Endothelial cell of umbilical vein (primary cell): ENCODE results near the gene PRKAG2. TPM values are rescaled to one million over a fixed set of nuclear protein-coding genes. Genes with fewer than 3 reads are reported as not detected.

Source experiments
- BruUV-seq: library from RNA; stranded (reverse); fragments of 400-500 nt; replicated peaks from 2 replicates; lab custom pipeline; 2021; lab: Mats Ljungman, UMichigan
- CTCF ChIA-PET: fragments of 300-600, 350-600 bp; sonication (Branson Sonifier 250); formaldehyde crosslinking; loops from one replicate; lab custom pipeline; 2021; ENCODE audit warnings: antibody characterized with exemption, inconsistent platforms; lab: Charles Lee
- POLR2A ChIA-PET: fragments of 300-600, 350-600 bp; sonication (Branson Sonifier 250); formaldehyde crosslinking; loops from one replicate; lab custom pipeline; 2021; ENCODE audit warnings: antibody characterized with exemption, inconsistent platforms; lab: Charles Lee
- DNase-seq: peaks from one replicate; pipeline ENCODE4 v3.0.0-alpha.2; 2011; ENCODE audit warnings: low read depth, low spot score
- FAIRE-seq: peaks from 2 replicates; lab custom pipeline; 2011; peaks lifted over from hg19 to GRCh38; lab: Jason Lieb, UNC
- H2AFZ ChIP-seq: 2 replicates; pipeline ENCODE4 v1.6.0; 2012; ENCODE audit warnings: low read depth, low read length, control low read depth, inconsistent platforms
- H3K27ac ChIP-seq: 2 replicates; pipeline ENCODE4 v1.5.1; 2011; ENCODE audit warnings: low read depth, mild to moderate bottlenecking, control low read depth, low read length, moderate library complexity; ENCODE audit not compliant: insufficient read depth
- H3K27me3 ChIP-seq, 2 experiments: 2 replicates each; pipeline versions ENCODE4 v1.6.0 to v1.6.1; 2011; ENCODE audit warnings: low read length in 2 of 2, mixed read lengths in 1 of 2; ENCODE audit not compliant: control insufficient read depth in 2 of 2, insufficient read depth in 2 of 2
- H3K36me3 ChIP-seq, 2 experiments: 2 replicates in 1 of 2; 3 replicates in 1 of 2; pipeline ENCODE4 v1.5.1; 2011; ENCODE audit warnings: low read length in 2 of 2, mild to moderate bottlenecking in 1 of 2, moderate library complexity in 1 of 2; ENCODE audit not compliant: control insufficient read depth in 2 of 2, insufficient read depth in 2 of 2; ENCODE audit errors: extremely low read depth in 1 of 2
- H3K4me1 ChIP-seq: 3 replicates; pipeline ENCODE4 v1.5.1; 2011; ENCODE audit warnings: mild to moderate bottlenecking, low read length; ENCODE audit not compliant: control insufficient read depth, insufficient read depth; ENCODE audit errors: extremely low read depth
- H3K4me2 ChIP-seq: 2 replicates; pipeline ENCODE4 v1.6.1; 2011; ENCODE audit warnings: low read length, control low read depth, mixed read lengths; ENCODE audit not compliant: insufficient read depth
- H3K4me3 ChIP-seq, 3 experiments: fragments of 200-600 bp in 1 of 3; sonication (generic), shearing (Covaris generic) in 1 of 3; replicated peaks in 1 of 3; 2 replicates each; pipeline ENCODE4 v1.5.1; 2011 to 2016; ENCODE audit warnings: control low read depth in 3 of 3, low read length in 3 of 3, mild to moderate bottlenecking in 2 of 3, inconsistent platforms in 1 of 3, low read depth in 1 of 3, moderate library complexity in 1 of 3; ENCODE audit not compliant: insufficient read depth in 1 of 3
- H3K79me2 ChIP-seq: 2 replicates; pipeline ENCODE4 v1.6.0; 2012; ENCODE audit warnings: low read length, inconsistent platforms; ENCODE audit not compliant: control insufficient read depth, insufficient read depth
- H3K9ac ChIP-seq: replicated peaks from 2 replicates; pipeline ENCODE3; 2011; ENCODE audit warnings: low read length, control low read depth; ENCODE audit not compliant: insufficient read depth; ENCODE audit errors: extremely low read depth
- H3K9me1 ChIP-seq: replicated peaks from 3 replicates; pipeline ENCODE4 v1.6.0; 2011; ENCODE audit warnings: mild to moderate bottlenecking, low read length; ENCODE audit not compliant: control insufficient read depth, insufficient read depth; ENCODE audit errors: extremely low read depth
- H3K9me3 ChIP-seq: replicated peaks from 2 replicates; pipeline ENCODE4 v1.5.1; 2012; ENCODE audit warnings: low read length, inconsistent platforms; ENCODE audit not compliant: control insufficient read depth, insufficient read depth
- H4K20me1 ChIP-seq: replicated peaks from 2 replicates; pipeline ENCODE3; 2011; ENCODE audit warnings: mild to moderate bottlenecking, low read length; ENCODE audit not compliant: control insufficient read depth, insufficient read depth; ENCODE audit errors: extremely low read depth
- CTCF ChIP-seq, 2 donors: IDR thresholded peaks; 1 replicate in 1 of 2; 2 replicates in 1 of 2; pipeline ENCODE4 v1.5.1; 2011; ENCODE audit warnings: low read length in 2 of 2, mild to moderate bottlenecking in 2 of 2, moderate library complexity in 2 of 2, control low read depth in 1 of 2, inconsistent platforms in 1 of 2, low read depth in 1 of 2; ENCODE audit not compliant: insufficient read depth in 1 of 2; ENCODE audit errors: extremely low read depth in 1 of 2
- EZH2 ChIP-seq: IDR thresholded peaks from 2 replicates; pipeline ENCODE4 v1.6.1; 2012; ENCODE audit warnings: borderline replicate concordance, low read depth, mild to moderate bottlenecking, moderate library complexity, low read length, inconsistent platforms; ENCODE audit not compliant: severe bottlenecking
- FOS ChIP-seq: IDR thresholded peaks from 2 replicates; pipeline ENCODE4 v1.6.1; 2011; ENCODE audit warnings: mild to moderate bottlenecking, low read length, moderate library complexity, borderline replicate concordance; ENCODE audit not compliant: insufficient read depth
- GATA2 ChIP-seq: IDR thresholded peaks from 2 replicates; pipeline ENCODE4 v1.7.0; 2011; ENCODE audit warnings: low read depth, mild to moderate bottlenecking, moderate library complexity, mixed read lengths, low read length; ENCODE audit not compliant: insufficient read length, insufficient read depth
- JUN ChIP-seq: IDR thresholded peaks from 2 replicates; pipeline ENCODE4 v1.6.1; 2011; ENCODE audit warnings: borderline replicate concordance, low read depth; ENCODE audit not compliant: insufficient read length, insufficient read depth
- MAX ChIP-seq: IDR thresholded peaks from 2 replicates; pipeline ENCODE4 v1.6.1; 2011; ENCODE audit not compliant: insufficient read depth, insufficient read length
- MYC ChIP-seq: IDR thresholded peaks from one replicate; pipeline ENCODE4 v1.6.1; 2011; ENCODE audit warnings: mild to moderate bottlenecking, low read depth, low read length
- POLR2A ChIP-seq: IDR thresholded peaks from 2 replicates; pipeline ENCODE4 v1.6.1; 2012; ENCODE audit warnings: low read depth, mild to moderate bottlenecking, control low read depth, low read length
- POLR2AphosphoS5 ChIP-seq: IDR thresholded peaks from 2 replicates; pipeline ENCODE4 v1.6.1; 2012; ENCODE audit warnings: low read depth, mild to moderate bottlenecking, control low read depth, low read length, moderate library complexity; ENCODE audit not compliant: insufficient read depth
- dilution Hi-C: fragments of 300-500 bp; cut with MboI; formaldehyde crosslinking; loops from one replicate; pipeline ENCODE4 v1.15.0; 2019; ENCODE audit warnings: low sequenced_read_pairs; ENCODE audit not compliant: extremely low pct_ligation_motif_present
- intact Hi-C: fragments of 100-400 bp; cut with micrococcal nuclease; formaldehyde crosslinking; loops from one replicate; pipeline ENCODE4 v1.10.0; 2022
- polyA plus RNA-seq, 4 experiments: library from polyadenylated mRNA; depleted of rRNA in 3 of 4; stranded (reverse) in 3 of 4; unstranded in 1 of 4; fragments of >200 nt; gene quantifications; 2 replicates each; pipeline versions ENCODE4 v1.2.1 to v1.2.3, GENCODE V29; 2011 to 2012; ENCODE audit warnings: missing spikeins in 1 of 4
- total RNA-seq: library from RNA; stranded (reverse); gene quantifications from 2 replicates; pipeline ENCODE4 v1.2.3, GENCODE V29; 2021

The PRKAG2 gene
- total and polyA plus RNA-seq, 2 donors (not counting 3 experiments of a cell fraction or from before 2014, with no cell fraction given): 19.3 to 51.5 TPM

GRCh38 chr7:151730591-151730990 is 146.3 kb downstream of the PRKAG2 start:
- dilution Hi-C loops: no loop called here
- Histone ChIP-seq H2AFZ (no peak overlapping the region), H3K79me2 (no peaks in the 10 kb centered on the region), H3K36me3 (no peaks in the 10 kb centered on the region), H3K9ac (no peak overlapping the region), H3K9me3 (no peaks in the 10 kb centered on the region), H4K20me1 (no peaks in the 10 kb centered on the region), H3K4me2 (no peak overlapping the region), H3K27ac (no peak overlapping the region), H3K4me3 (no peak overlapping the region), H3K9me1 (no peaks in the 10 kb centered on the region), H3K27me3 (no peaks in the 10 kb centered on the region), H3K4me1 (peaks cover 15% of the 10 kb centered on the region)
- intact Hi-C loops: no loop called here
- no TSS peak for BruUV-seq
- ChIA-PET CTCF (interaction anchor here (1.2 kb wide), 1 partner anchor 17 kb away, joined by 3 read pairs; no protein-coding TSS in a partner anchor), POLR2A (no interaction called here)
- DNase-seq (no peak), FAIRE-seq (no peak)
- TF ChIP-seq CTCF (IDR thresholded peaks at IDR 0.05; ENCODE audit: extremely low read depth in 1 of 2, insufficient read depth in 1 of 2, low read depth in 1 of 2, low read length in 2 of 2) (no peak), MYC (no peak), EZH2 (no peak), GATA2 (no peak), MAX (no peak), JUN (no peak), FOS (no peak), POLR2AphosphoS5 (no peak), POLR2A (no peak)
